Head of caudate nucleus (tissue), 42 donors: ENCODE data around the gene ZBTB24.
A peak's percentile ranks its signal among the peaks of the same experiment; 100 is the strongest.
"Not testable (repeated sequence)": the region's sequence is repeated elsewhere in the genome, so short reads cannot be mapped to it uniquely, and the experiment has no call there.

Experiments
- DNase-seq, 42 donors: peaks; one replicate each; pipeline versions ENCODE4 v3.0.0 to v3.0.0-alpha.2; 2020 to 2021; ENCODE audit warnings: mixed read lengths in 7 of 42
- intact Hi-C: fragments of 100-400 bp; cut with DNase I; formaldehyde crosslinking; loops from one replicate; pipeline ENCODE4 v1.15.0; 2022

Gene ZBTB24

GRCh38 chr6:109482905-109483734 lies at the start of gene ZBTB24:
Gene ZBTB24 (minus strand): TSS chr6:109483219. CDS start chr6:109482026, 1,193 bp downstream.
- DNase-seq, result peak; percentile 66 to 96 (median 92)
- intact Hi-C loops, result loop anchor here (1.0 kb wide), 1 partner anchor 42 kb away; no protein-coding TSS in a partner anchor

GRCh38 chr6:109531446-109531845 lies 48.4 kb upstream of the ZBTB24 start:
- DNase-seq, result no peak
- intact Hi-C loops, result no loop called here

- no peak for DNase-seq
- intact Hi-C loops, result loop anchor here (5.0 to 10.0 kb wide), 2 partner anchors 177 to 524 kb away; no protein-coding TSS in a partner anchor
Measured at GRCh38 chr6:109527989-109528388, 45.0 kb upstream of the ZBTB24 start.

GRCh38 chr6:109526905-109527628 lies 44.0 kb upstream of the ZBTB24 start:
- peak in 30 of 42 donors; percentile 3 to 76 (median 37) for DNase-seq

DNA sequence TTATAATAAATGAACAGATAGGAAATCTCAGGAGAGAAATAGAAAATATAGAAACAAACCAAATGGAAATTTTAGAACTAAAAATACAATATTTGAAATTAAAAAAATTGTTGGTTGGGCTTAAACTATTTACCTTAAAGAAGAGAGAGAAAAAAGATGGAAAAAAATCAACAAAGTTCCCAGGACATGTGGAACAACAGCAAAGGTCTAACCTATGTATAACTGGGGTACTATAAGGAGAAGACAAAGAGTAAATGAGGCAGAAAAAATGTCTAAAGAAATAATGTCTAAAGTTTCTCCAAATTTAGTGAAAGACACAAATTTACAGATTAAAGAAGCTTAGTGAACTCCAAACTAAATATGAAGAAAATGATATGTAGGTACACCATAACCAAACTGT lies 41.1 kb upstream of the ZBTB24 start:
- no peak for DNase-seq
- intact Hi-C loops, result loop anchor here (10.0 kb wide), 1 partner anchor 181 kb away; no protein-coding TSS in a partner anchor

More at GRCh38 chr6:109526905-109527628, 44.0 kb upstream of the ZBTB24 start:
- intact Hi-C loops, result loop anchor here (5.0 to 10.0 kb wide), 2 partner anchors 178 to 525 kb away; no protein-coding TSS in a partner anchor

GRCh38 chr6:109523478-109523877 lies 40.5 kb upstream of the ZBTB24 start:
- intact Hi-C loops, result loop anchor here (10.0 kb wide), 1 partner anchor 181 kb away; no protein-coding TSS in a partner anchor
- DNase-seq, result no peak

DNA sequence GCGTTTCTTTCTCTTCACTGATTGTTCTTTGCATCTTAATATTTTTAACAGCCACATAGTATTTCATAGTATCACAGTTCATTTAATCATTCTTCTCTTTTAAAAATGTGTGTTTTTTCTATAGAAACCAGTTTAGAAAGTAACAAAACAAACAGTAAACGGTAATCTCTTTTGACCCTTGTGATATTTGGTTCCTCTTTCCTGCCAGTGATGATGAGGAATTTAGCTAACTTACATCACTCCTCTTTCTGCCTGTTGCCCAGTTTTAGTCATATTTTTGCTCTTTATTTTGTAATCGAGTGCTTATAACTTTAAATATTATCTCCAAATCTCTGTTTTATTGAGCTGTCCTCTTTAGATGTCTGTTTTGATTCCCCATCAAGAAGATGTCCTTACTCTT lies 38.1 kb upstream of the ZBTB24 start:
- intact Hi-C loops, result loop anchor here (10.0 kb wide), 1 partner anchor 184 kb away; no protein-coding TSS in a partner anchor
- DNase-seq, result no peak

DNA sequence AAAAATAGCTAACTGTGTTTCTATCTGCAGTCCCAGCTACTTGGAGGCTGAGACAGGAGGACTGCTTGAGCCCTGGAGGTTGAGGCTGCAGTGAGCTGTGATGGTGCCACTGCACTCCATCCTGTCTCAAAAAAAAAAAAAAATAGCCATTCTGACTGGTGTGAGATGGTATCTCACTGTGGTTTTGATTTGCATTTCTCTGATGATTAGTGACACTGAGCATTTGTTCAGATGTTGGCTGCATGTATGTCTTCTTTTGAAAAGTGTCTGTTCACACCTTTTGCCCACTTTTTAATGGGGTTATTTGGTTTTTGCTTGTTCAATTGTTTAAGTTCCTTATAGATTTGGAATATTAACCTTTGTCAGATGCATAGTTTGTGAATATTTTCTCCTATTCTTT lies 36.6 kb upstream of the ZBTB24 start:
- not testable (repeated sequence) for DNase-seq
- intact Hi-C loops, result loop anchor here (10.0 kb wide), 1 partner anchor 185 kb away; no protein-coding TSS in a partner anchor

- intact Hi-C loops, result no loop called here
- no peak for DNase-seq
Measured at GRCh38 chr6:109516929-109517328, 33.9 kb upstream of the ZBTB24 start.

- no peak for DNase-seq
- intact Hi-C loops, result no loop called here
Measured at GRCh38 chr6:109515781-109516409, 32.9 kb upstream of the ZBTB24 start.

GRCh38 chr6:109514946-109515345 lies 31.9 kb upstream of the ZBTB24 start:
- DNase-seq, result no peak
- intact Hi-C loops, result no loop called here

- intact Hi-C loops, result no loop called here
Measured at GRCh38 chr6:109513571-109514071, 30.6 kb upstream of the ZBTB24 start.

DNA sequence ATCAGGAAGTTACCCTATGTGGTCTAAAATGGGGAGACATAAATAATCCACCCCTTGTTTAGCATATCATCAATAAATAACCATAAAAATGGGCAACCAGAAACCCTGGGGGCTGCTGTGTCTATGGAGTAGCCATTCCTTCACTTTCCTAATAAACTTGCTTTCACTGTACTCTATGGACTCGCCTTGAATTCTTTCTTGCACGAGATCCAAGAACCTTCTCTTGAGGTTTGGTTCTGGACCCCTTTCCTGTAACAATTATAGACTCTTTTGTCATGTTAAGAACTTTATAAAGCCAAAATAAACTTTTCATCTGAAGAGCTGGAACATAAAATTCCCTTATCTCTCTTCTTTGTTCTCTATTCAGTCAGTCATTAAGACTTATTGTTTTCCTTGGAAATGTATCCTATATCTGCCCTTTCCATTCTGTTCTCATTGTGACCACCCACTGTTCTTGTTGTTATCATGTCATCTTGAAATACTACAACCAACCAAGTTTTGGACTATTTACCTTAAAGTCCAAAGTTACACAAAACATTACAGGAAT lies 29.3 kb upstream of the ZBTB24 start:
- intact Hi-C loops, result no loop called here
- no peak for DNase-seq

More at GRCh38 chr6:109513571-109514071, 30.6 kb upstream of the ZBTB24 start:
- no peak for DNase-seq

- intact Hi-C loops, result no loop called here
- DNase-seq, result no peak
Measured at GRCh38 chr6:109511832-109512231, 28.8 kb upstream of the ZBTB24 start.

- intact Hi-C loops, result no loop called here
- no peak for DNase-seq
Measured at GRCh38 chr6:109510358-109510757, 27.3 kb upstream of the ZBTB24 start.

DNA sequence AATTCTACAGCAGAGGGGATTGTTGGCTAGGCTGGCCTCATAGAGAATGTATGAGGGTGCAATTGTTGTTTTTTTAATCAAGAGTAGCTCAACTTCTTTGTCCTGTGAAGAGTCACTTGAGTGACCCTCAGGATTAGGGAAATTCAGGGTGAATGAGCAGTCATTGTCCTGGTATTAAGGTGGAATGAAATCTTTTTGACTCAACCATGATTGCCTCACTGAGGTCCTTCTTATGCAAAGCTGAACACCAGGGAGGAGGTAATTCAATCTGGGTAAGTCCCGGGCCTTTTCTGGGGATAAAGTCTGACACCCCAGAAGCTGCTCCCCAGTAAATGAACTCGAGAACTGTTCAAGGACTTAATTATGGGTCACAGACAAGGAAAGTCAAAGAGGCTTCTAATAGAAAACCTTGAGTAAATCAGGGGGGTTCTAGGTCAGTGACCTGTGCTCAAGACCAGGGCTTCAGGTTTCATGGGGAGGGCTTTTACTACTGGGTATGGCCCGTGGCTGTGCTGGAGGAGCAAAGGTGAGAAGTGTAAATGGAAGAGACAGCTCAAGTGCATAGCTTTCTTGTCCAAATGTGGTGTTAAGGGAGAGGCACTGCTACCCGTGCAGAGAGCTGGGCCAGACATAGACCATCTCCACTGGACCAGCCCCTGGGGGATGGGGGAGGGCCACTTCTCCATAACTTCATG lies 25.3 kb upstream of the ZBTB24 start:
- intact Hi-C loops, result no loop called here
- no peak for DNase-seq

DNA sequence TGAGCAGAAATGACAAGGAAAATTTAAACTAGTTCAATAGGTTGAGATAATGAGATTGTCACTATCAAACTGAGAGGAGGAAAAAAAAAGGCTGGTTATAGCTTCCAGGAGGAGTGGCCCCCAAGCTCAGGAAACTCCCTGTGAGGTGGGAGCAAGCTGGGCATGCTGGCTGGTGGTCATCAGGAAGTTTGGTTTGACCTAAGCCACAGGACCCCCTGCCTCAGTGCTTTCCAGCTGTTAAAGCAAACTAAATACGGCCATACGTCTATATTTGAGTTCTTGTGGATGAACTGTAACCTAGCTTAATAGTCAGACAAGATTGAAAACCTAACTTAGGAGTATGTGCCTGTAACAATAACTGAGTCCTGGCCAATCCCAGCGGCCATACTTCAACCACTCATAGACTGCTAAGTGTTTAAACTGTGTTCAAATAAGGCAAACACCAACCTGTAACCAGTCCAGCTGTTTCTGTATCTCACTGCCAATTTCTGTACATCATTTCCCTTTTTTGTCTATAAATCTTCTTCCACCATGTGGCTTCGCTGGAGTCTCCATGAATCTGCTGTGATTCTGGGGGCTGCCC lies 24.6 kb upstream of the ZBTB24 start:
- no peak for DNase-seq
- intact Hi-C loops, result no loop called here

GRCh38 chr6:109506841-109507240 lies 23.8 kb upstream of the ZBTB24 start:
- intact Hi-C loops, result no loop called here

More at GRCh38 chr6:109506841-109507240, 23.8 kb upstream of the ZBTB24 start:
- peak in 12 of 42 donors; percentile 3 to 72 (median 28) for DNase-seq
